Sciatic nerve (tissue), 2 donors: Measurements from ENCODE around the gene FARP1. TPM values are rescaled to one million over a fixed set of nuclear protein-coding genes. Genes with fewer than 3 reads are reported as not detected.

Source experiments
- ATAC-seq: fragments of 200-7000 bp; cut with Tn5 transposase; one replicate; pipeline ENCODE4 v1.9.1; 2020; ENCODE audit warnings: mild to moderate bottlenecking, moderate library complexity
- DNase-seq: peaks from one replicate; pipeline ENCODE4 v3.0.0-alpha.2; 2020; ENCODE audit warnings: low spot score
- intact Hi-C: fragments of 100-400 bp; cut with DNase I; formaldehyde crosslinking; loops from one replicate; pipeline ENCODE4 v1.14.2; 2022
- total RNA-seq: library from RNA; stranded (reverse); fragmentation: NEBNext Ultra II Directional; extraction: Animal tissue kit (Norgen Biotek cat#: 25700); gene quantifications from one replicate; pipeline ENCODE4 v1.2.1, GENCODE V29; 2021
- donor health status: DM: no; HTN: no; CAD: no.
- donor health status: DM: no; HTN: no; CAD: no.

FARP1 gene
- total RNA-seq, 1 donor from 2014 or later = 35.4 TPM

- intact Hi-C loops = no loop called here
- DNase-seq (no peak), ATAC-seq (no peak)
These were observed 296.4 kb downstream of the FARP1 start for GRCh38 chr13:98439126-98439828.

- DNase-seq = no peak
- intact Hi-C loops = loop anchor here (5.0 kb wide), 2 partner anchors 217 to 232 kb away; no protein-coding TSS in a partner anchor
- no peak for ATAC-seq
These were observed 297.0 kb downstream of the FARP1 start for GRCh38 chr13:98439896-98440295.

GRCh38 chr13:98440390-98441055 is 297.6 kb downstream of the FARP1 start:
- DNase-seq (no peak), ATAC-seq (no peak)
- intact Hi-C loops = loop anchor here (5.0 kb wide), 2 partner anchors 217 to 232 kb away; no protein-coding TSS in a partner anchor

GRCh38 chr13:98441056-98441676 is 298.3 kb downstream of the FARP1 start:
- intact Hi-C loops = loop anchor here (5.0 kb wide), 2 partner anchors 216 to 231 kb away; no protein-coding TSS in a partner anchor
- ATAC-seq = no peak

GRCh38 chr13:98442391-98443230 is 299.7 kb downstream of the FARP1 start:
- no peak for DNase-seq
- ATAC-seq = no peak
- intact Hi-C loops = loop anchor here (5.0 kb wide), 2 partner anchors 215 to 230 kb away; no protein-coding TSS in a partner anchor

More at GRCh38 chr13:98441056-98441676, 298.3 kb downstream of the FARP1 start:
- no peak for DNase-seq

GRCh38 chr13:98443329-98443728 is 300.4 kb downstream of the FARP1 start:
- no peak for DNase-seq
- intact Hi-C loops = loop anchor here (5.0 kb wide), 2 partner anchors 214 to 229 kb away; no protein-coding TSS in a partner anchor
- no peak for ATAC-seq

GRCh38 chr13:98443800-98444325 is 301.0 kb downstream of the FARP1 start:
- ATAC-seq (no peak), DNase-seq (no peak)
- intact Hi-C loops = loop anchor here (5.0 kb wide), 2 partner anchors 213 to 228 kb away; no protein-coding TSS in a partner anchor

GRCh38 chr13:98444381-98444780 is 301.5 kb downstream of the FARP1 start:
- ATAC-seq = no peak
- intact Hi-C loops = loop anchor here (5.0 kb wide), 2 partner anchors 213 to 228 kb away; no protein-coding TSS in a partner anchor
- no peak for DNase-seq

GRCh38 chr13:98445340-98446233 is 302.7 kb downstream of the FARP1 start:
- DNase-seq (peak; percentile 85), ATAC-seq (peak; percentile 89)
- intact Hi-C loops = no loop called here

- intact Hi-C loops = no loop called here
These were observed 303.3 kb downstream of the FARP1 start for GRCh38 chr13:98446234-98446621.

GRCh38 chr13:98447130-98447529 is 304.2 kb downstream of the FARP1 start:
- ATAC-seq = no peak
- intact Hi-C loops = no loop called here
- DNase-seq = no peak

More at GRCh38 chr13:98446234-98446621, 303.3 kb downstream of the FARP1 start:
- ATAC-seq (no peak), DNase-seq (no peak)

GRCh38 chr13:98447881-98448641 is 305.2 kb downstream of the FARP1 start:
- DNase-seq = peak; percentile 77

GRCh38 chr13:98448642-98448928 is 305.7 kb downstream of the FARP1 start:
- DNase-seq (no peak), ATAC-seq (no peak)
- intact Hi-C loops = no loop called here

More at GRCh38 chr13:98447881-98448641, 305.2 kb downstream of the FARP1 start:
- no peak for ATAC-seq
- intact Hi-C loops = no loop called here

GRCh38 chr13:98449273-98449672 is 306.4 kb downstream of the FARP1 start:
- intact Hi-C loops = no loop called here
- ATAC-seq (no peak), DNase-seq (no peak)

GRCh38 chr13:98450026-98450425 is 307.1 kb downstream of the FARP1 start:
- DNase-seq = no peak
- intact Hi-C loops = no loop called here
- ATAC-seq = no peak

- ATAC-seq (no peak), DNase-seq (no peak)
- intact Hi-C loops = no loop called here
These were observed 307.7 kb downstream of the FARP1 start for GRCh38 chr13:98450539-98451111.
